Stimulated activated CD4-positive, alpha-beta T cell treated with anti-CD3 and anti-CD28 coated beads, Interleukin-4, amount 100 ng/mL, for 4 hours (primary cell): ENCODE results near the gene TAOK1.
"Not testable (repeated sequence)": the region's sequence is repeated elsewhere in the genome, so short reads cannot be mapped to it uniquely, and the experiment has no call there.

Source experiments
- DNase-seq, 2 experiments: peaks; one replicate each; pipeline ENCODE4 v3.0.0-alpha.2; 2020

Gene TAOK1

DNA sequence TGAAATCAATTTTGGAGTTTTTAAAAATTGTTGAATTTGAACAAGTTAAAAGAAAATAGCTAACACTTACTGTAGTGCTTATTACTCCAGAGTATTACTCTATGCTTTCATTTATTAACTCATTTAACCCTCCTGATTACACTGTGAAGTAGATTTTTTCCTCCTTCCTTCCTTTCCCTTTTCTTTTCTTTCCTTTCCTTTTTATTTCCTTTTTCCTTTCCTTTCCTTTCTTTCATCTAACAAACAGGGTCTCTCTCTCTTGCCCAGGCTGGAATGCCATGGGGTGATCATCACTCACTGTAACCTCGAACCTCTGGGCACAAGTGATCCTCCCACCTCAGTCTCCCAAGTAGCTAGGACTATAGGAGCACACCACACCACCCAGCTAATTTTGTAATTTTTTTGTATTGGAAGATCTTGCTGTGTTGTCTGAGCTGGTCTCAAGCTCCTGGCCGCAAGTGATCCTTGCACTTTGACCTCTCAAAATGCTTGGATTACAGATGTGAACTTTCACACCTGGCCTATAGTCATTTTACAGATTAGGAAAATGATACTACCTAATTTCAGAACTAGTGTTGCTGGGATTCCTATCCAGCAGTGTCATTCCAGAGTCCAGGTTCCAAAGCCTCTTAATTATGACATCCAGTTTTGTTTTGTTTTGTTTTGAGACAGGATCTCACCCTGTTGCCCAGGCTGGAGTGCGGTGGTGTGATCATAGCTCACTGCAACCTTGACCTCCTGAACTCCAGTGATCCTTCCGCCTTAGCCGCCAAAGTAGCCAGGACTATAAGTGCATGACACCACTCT lies 59.9 kb downstream of the TAOK1 start:
- no peak for DNase-seq

DNA sequence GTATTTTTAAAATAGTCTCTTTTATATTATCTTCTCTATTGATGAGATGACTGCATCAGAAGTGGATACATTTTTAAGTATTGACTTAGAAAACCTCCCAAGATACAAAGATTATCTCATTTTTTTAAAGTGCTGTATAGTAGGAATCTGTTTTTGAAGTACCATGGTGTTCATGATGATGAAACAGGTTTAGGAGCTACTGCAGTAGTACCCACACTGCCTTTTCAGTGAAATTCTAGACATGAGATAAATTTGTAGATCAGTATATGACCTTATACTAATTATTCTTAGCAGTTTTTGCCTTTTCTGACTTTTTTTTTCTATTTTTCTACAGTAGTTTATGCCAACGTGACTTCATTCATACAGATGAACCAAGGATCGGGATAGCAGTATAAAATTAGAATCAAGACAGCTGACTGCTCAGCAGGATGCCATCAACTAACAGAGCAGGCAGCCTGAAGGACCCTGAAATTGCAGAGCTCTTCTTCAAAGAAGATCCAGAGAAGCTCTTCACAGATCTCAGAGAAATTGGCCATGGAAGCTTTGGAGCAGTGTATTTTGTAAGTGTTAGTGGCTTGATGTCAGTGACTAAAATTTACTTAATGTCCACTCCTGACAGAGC lies 61.1 kb downstream of the TAOK1 start:
- no peak for DNase-seq

DNA sequence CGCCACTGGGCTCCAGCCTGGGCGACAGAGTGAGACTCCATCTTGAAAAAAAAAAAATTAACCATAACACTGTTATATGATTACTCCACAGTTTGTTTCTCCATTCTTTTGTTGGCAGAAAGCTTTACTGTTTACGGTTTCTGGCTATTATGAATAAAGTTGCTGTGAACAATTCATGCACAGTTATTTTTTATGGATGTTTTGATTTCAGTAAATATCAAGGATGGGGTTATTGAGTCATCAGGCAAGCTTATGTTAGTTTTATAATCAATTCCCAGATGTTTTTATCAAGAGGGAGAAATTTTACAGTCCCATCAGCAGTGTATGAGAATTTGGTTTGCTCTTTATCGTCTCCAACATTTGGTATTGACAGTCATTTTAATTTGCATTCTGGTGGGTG lies 67.9 kb downstream of the TAOK1 start:
- no peak for DNase-seq

DNA sequence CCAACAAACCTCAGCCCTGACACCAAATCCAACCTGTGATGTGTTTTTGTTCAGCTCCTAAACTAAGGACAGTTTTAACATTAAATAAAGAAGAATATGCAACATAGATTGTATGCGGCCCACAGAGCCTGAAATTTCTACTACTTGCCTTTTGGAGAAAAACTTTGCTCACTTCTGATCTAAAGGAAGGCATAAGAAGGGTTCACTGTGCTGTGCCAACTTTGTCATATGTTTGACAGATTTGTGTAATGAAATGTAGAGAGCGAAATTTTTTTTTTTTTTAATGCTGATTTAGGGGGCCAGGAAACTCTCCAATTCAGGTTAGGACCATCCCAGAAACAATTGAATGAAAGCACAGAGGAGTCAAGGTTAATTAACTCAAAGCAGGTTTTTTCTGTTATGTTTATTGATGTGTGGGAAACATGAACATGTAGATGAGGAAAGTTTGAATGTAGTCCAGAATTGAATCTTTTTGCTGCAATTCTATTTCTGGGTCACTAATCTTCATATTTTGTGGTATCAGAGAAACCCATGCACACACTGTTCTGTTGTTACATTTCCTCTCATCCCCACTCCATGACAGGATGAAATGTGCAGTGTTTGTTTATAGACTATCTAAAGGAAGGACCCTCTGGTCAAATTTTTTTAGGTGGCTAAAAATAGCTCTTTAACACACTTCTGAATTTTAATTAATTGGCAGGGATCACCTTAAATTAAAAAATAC lies 71.5 kb downstream of the TAOK1 start:
- DNase-seq, result no peak

DNA sequence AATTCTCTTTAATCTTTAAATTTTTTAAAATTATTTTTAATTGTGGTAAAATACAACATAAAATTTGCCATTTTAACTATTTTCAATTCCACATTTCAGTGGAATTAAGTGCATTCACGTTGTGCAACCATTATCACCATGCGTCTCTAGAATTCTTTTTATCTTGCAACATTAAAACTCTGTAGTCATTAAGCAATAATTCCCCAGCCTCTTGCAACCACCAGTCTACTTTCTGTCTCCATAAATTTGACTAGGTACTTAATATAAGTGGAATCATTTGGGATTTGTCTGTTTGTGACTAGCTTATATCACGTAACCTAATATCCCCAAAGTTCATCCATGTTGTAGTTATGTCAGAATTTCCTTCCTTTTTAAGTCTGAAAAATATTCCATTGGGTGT lies 79.1 kb downstream of the TAOK1 start:
- no peak for DNase-seq

DNA sequence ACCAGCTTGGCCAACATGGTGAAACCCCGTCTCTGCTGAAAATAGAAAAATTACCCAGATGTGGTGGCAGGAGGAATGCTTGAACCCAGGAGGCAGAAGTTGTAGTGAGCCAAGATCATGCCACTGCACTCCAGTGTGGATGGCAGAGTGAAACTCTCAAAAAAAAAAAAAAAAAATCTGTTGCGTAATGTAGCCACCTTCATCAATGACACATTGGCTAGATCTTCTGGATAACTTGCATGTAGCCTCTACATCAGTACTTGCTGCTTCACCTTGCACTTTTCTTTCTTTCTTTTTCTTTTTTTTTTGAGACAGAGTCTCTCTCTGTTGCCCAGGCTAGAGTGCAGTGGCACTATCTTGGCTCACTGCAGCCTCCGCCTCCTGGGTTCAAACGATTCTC lies 83.3 kb downstream of the TAOK1 start:
- DNase-seq, result not testable (repeated sequence)

DNA sequence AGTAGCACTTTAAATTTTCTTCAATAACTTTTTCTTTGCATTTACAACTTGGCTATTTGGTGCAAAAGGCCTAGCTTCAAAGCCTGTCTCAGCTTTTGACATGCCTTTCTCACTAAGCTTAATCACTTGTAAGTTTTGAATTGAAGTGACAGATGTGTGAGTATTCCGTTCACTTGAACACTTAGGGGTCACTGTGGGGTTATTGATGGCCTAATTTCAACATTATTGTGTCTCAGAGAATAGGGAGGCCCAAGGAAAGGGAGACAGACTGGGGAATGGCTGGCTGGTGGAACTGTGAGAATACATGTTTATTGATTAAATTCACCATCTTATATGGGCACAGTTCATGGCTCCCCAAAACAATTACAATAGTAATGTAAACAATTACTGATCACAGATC lies 84.1 kb downstream of the TAOK1 start:
- DNase-seq, result no peak

DNA sequence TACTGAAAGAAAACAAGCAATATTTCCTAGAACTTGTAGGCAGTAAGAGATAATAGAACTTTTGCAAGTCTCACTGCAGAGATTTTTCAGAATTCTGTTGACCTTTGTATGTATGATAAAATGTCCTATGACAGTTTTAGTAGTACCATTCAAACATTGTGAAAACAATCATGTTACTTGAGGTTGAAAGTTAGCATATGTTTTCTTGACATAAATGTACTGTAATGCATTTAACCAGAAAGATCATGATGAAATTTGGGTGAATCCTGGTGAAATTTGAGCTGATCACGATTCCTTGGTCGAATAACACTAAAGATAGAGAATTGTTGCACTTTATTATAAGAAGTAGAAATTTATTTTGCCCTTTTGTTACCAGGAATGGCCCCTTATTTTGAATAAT lies 85.7 kb downstream of the TAOK1 start:
- DNase-seq, result no peak

DNA sequence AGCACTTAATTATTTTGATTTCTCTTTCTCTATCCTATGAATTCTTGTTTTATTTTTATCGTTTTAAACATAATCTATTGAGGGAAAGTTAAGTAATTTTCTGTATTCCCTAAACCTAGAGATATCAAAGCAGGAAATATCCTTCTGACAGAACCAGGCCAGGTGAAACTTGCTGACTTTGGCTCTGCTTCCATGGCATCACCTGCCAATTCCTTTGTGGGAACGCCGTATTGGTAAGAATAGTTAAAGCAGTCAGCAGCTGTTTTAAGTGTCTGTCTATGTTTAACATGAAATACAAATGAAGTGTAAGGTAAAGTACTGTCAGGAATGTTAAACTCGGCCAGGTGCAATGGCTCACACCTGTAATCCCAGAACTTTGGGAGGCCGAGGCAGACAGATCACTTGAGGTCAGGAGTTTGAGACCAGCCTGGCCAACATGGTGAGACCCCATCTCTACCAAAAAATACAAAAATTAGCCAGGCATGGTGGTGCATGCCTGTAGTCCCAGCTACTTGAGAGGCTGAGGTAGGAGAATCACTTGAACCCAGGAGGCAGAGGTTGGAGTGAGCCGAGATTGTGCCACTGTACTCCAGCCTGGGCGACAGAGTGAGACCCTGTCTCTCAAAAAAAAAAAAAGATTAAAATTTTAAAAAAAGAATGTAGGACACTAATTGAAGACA lies 90.2 kb downstream of the TAOK1 start:
- DNase-seq, result not testable (repeated sequence)

DNA sequence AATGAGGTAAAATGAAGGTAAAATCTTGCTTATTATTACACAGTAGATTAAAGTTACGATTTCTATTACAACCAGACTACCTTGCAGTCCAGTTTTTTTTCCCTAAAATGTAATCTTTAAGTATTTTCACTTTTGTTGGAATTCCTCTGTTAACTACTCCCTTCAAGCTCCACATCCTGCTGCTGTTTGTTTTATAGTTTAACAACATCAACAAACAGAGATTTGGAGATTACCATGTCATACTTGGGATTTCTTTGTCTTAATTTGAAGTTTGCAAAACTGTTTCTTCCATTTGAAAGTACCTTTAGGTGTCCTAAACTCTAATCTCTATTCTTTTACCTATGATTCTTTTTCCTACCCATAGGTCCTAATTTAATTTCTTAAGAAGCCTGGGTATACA lies 93.3 kb downstream of the TAOK1 start:
- DNase-seq, result no peak

DNA sequence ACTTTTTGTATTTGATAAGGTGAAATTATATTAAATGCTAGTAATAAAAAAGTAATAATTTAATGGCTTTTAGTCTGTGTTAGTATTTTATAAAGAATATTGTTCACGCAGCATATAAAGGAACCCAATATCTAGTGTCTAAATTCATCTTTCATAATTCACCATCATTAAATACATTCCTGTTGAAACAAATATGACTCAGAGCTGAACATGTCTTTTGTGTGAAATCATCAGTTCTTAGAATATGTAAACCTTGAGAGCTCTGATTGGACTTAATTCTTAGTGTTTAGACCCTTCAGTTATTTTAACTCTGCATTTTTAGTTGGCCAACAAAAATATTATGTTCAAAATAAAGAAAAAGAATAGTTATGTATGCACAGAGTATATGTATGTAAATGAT lies 104.8 kb downstream of the TAOK1 start:
- DNase-seq, result no peak

DNA sequence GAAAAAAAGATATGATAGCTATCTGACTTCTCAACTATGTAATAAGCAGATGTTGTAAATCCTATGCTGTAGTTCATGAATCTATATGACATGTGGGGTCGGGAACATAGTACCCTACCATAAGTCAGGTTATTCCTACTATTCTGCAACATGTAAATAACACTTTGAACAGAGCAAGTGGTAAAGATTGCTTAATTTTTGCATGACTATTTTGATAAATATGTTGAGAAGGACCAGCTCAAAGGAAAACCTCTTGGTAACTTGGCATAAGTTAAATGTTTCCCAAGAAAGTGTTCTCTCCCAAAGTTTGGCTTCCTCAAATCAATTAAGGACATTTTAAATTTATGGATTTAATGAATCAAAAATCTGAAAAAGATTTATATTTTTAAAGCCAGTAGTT lies 114.5 kb downstream of the TAOK1 start:
- DNase-seq, result no peak

DNA sequence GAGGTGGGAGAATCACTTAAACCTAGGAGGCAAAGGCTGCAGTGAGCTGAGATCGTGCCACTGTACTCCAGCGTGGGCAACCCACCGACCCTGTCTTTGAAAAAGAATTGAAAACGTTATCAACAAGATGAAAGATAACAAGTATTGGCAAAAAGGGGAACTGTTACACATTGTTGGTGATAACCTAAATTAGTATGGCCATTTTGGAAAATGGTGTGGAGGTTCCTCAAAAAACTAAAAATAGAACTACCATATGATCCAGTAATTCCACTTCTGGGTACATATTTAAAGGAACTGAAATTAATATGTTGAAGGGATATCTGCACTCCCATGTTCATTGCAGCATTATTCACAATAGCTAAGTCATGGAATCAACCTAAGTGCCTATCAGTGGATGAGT lies 115.7 kb downstream of the TAOK1 start:
- DNase-seq, result no peak

DNA sequence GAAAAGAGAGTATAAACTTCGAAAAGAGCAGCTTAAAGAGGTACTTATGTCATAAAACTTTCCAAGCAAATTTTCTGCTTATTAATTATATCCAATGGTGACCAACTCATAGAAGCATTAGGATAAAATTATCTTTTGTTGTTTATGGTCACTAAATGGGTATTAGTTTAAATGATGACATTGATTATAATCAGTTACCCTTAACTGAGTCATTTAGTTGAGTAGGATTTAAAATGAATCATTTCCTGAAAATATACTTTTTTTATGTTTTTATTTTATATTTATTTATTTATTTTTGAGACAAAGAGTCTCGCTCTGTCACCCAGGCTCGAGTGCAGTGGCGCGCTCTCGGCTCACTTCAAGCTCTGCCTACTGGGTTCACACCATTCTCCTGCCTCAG lies 120.8 kb downstream of the TAOK1 start:
- DNase-seq, result no peak

DNA sequence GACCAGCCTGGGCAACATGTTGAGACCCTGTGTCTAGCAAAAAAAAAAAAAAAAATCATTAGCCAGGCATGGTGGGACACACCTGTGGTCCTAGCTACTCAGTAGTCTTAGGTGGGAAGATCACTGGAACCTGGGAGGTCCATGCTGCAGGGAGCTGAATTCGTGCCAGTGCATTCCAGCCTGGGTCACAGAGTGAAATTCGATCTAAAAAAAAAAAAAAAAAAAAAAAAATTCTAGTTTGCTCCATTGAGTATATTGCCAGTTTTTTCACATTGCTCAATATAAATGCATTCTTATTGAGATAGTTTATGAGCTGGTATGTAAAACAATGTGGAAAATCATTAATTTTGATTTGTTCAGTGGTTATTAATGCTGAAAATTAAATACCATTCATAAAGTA lies 124.6 kb downstream of the TAOK1 start:
- no peak for DNase-seq

DNA sequence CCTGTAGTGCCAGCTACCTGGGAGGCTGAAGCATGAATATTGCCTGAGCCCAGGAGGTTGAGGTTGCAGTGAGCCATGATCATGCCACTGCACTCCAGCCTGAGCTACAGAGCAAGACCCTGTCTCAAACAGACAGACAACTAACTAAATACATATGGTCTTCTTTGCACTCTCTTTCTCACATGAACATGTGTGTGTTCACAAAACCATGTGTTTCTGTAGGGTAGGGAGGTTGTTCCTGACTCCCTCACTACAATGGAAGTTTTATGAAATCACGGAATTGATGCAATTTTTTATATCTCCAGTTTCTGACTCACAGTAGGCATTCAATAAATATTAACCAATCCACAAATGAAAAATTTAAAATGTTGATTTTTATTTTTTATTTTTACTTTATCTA lies 128.2 kb downstream of the TAOK1 start:
- DNase-seq, result no peak

DNA sequence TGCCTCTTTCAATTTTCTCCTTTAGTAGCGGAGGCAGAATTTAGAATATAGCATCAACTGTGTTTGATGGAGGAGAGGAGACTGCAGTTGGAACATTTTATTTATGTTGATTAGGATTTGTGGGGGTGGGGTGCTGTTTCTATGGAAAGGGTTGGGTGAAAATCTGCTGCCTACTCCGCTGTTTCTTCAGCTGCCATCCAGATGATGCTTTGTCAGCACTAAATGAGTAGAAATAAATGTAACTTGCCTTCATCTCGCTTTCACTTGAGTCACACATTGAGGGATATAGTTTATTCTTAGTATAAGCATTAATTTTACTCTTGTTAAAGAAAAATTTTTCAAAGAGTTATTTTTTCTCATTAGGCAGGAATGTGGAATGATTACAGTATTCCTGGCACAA lies 134.5 kb downstream of the TAOK1 start:
- no peak for DNase-seq

DNA sequence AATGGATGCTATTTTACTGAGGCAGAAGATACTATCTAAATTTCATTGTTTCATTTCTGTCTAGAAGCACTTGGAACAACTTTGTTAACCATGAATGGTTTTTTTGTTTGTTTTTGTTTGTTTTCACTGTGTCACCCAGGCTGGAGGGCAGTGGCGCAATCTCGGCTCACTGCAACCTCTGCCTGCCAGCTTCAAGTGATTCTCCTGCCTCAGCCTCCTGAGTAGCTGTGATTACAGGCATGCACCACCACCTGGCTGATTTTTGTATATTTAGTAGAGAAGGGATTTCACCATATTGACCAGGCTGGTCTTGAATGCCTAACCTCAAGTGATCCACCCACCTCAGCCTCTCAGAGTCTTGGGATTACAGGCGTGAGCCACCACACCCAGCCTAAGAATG lies 136.2 kb downstream of the TAOK1 start:
- DNase-seq, result no peak

DNA sequence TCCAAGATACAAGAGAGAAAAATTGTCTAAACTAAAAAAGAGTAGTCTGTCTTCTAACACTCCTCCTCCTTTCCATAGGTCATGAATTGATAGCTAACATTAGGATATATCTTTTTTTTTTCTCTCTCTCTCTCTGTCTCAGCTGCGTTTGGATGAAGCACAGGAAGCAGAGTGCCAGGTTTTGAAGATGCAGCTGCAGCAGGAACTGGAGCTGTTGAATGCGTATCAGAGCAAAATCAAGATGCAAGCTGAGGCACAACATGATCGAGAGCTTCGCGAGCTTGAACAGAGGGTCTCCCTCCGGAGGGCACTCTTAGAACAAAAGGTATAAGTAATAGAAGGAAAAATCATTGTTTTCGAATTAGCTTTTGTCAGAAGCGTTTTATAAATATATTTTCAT lies 143.8 kb downstream of the TAOK1 start:
- no peak for DNase-seq

DNA sequence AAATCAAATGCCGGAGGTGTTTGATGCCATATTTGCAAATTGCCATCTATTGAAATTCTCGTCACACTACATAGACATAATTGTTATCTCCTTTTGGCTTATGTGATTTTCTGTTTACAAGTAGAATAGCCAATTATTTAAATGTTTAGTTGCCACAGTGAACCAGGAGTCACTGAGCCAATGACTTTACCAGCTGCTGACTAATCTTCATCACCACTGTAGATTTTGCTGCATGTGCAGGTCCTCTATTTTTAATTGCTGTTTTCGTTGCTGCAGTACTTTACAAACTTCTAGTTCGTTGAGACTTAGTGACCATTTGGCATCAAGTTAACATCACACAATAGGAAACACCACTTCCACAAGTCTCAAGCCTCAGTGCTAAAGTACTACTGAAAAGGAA lies 153.9 kb downstream of the TAOK1 start:
- no peak for DNase-seq

DNA sequence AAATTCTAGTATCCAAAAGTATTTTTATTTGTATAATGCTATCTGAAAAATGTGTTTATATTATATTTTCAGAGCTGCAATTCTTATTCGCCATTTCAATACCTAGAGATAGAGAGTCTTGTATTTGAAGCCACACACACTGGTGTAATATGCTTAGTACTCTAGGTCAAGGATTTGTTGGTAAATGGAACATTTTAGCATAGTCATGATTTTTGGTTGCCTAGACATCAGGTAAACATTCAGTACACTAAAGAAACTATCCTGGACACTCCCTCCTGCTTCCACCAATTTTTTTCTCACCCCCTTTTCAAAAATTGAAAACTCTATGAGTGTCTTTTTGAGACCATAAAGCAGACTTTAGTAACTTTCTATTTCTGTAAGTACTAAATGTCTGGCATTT lies 155.9 kb downstream of the TAOK1 start:
- DNase-seq, result no peak

DNA sequence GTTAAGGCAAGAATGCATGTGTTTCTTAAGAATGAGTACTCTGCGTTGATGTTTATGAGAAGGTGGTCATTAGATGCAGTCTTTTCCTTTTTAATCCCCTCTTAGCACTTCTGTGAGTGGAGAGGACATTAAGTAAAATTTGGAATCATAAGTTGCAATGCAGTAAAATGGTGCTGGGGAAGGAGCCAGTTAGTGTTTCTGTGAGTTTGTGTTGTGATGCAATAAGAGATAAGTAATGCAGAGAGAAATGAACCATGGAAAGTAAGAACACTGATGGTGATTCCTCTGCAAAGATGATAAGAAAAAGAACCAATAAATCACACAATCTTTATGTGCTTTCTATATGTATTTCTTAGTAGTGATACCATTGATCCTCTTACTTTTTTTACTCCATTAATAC lies 156.7 kb downstream of the TAOK1 start:
- no peak for DNase-seq

DNA sequence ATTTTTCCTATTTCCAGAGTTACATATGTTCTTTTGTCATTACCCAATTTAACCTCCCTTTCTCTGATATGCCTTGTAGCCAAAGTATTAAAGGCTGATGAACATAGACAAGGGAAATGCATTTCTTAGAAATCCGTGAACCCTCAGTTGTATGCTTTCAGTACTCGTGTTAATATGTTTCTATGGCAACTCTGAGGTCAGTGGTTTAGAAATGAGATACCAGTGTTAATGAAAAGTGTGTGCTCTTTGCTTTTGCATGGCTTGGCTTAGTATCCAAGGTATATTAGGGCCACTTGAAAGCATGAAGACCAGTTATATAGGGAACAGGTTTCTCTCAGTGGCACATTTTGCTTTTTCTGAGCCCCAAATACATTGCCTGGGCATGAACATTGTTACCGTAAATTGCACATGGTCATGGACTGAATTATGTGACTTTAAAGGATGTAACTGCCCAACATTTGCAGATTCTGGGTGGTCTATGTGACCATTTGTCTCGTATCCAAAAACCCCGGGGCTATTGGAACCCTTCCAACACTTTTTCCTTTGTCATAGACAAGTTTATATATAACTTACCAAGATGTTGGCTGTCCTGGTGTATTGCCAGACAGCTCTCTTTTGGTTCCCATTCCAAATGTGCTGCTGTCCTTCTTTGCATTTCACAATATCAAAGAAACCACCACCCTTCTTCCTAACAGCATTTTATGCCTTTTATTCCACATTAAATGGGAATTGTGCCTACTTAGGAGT lies 159.2 kb downstream of the TAOK1 start:
- DNase-seq, result no peak
